ENCODE results near the gene SUN1.

Gene SUN1

GRCh38 chr7:815284-816216 lies 16.7 kb upstream of the SUN1 start:
- DNase-seq, result peak; percentile 77

DNA sequence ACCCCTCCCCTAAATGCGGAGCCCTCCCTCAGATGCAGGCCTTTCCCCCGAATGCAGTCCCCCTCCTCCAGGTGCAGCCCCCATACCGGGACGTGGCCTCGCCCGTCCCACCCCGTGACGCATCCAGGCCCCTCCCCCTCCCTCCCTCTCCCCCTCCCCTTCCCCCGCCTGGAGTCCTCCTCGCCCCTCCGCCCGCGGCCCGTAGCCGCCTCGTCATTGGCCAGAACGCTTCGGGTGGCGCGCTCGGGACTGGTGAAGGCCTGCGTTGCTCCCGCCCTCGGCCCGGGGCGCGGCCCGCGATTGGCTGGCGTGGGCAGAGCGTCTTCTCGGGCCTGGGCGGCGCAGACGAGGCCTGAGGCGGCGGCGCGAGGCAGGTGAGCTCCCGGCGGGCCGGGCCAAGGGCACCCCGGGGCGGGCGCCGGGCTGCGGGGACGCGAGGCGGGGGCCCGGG lies 16.0 kb upstream of the SUN1 start:
- peak; percentile 89 for DNase-seq

- DNase-seq, result peak; percentile 59
Measured at GRCh38 chr7:816751-817671, 15.3 kb upstream of the SUN1 start.

DNA sequence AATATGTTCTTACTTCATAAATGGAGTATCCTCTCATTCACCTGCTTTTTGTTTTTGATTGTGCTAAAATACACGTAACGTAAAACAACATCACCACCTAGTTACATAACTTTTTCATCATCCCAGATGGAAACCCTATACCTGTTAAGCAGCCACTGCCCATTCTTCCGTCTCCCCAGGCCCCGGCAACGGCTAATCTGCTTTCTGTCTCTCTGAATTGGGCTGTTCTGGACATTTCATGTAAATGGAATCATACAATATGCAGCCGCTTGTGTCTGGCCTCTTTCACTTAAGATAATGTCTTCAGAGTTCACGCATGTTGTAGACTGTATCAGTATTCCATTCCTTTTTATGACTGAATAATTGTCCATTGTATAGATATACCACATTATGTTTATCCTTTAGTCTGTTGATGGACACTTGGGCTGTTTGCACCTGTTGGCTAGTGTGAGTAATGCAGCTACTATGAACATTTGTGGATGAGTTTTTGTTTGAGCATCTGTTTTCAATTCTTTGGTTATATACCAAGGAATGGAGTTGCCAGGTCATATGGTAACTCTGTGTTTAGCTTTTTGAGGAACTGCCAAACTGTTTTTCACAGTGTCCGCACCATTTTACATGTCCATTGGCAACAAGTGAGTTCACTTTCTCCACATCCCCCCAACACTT lies 14.1 kb upstream of the SUN1 start:
- DNase-seq, result no peak

DNA sequence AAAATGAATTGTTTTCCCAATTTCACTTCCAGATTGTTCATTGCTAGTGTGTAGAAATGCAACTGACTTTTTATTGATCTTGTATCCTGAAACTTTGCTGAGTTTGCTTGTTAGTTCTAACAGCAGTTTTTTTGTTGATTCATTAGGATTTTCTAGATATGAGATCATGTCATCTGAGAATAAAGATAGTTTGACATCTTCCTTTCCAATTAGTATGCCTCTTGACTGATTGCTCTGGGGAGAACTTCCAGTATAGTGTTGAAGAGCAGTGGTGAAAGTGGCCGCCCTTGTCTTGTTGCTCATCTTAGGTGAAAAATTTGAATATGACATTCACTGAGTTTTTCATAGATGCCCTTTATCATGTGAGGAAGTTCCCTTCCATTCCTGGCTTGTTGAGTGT lies 11.9 kb upstream of the SUN1 start:
- DNase-seq, result no peak

DNA sequence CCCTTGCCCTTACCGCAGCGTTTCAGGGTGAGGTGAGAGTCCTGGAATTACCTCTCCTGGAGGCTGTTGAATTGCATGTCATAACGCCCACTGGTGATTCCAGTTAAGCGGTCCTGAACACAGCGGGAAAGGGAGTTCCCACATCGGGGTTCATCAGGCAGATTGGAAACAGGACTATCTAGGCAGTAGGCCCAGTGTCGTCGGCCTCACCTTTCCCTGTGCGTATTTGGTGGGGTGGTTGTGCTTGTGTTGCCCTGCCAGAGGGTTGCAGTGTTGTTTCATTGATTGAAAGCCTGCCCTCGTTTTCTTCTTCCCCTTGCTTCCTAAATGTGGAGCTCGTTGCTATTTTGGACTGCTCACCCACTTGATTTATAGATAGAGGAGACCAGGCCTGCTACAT lies 10.6 kb upstream of the SUN1 start:
- no peak for DNase-seq

DNA sequence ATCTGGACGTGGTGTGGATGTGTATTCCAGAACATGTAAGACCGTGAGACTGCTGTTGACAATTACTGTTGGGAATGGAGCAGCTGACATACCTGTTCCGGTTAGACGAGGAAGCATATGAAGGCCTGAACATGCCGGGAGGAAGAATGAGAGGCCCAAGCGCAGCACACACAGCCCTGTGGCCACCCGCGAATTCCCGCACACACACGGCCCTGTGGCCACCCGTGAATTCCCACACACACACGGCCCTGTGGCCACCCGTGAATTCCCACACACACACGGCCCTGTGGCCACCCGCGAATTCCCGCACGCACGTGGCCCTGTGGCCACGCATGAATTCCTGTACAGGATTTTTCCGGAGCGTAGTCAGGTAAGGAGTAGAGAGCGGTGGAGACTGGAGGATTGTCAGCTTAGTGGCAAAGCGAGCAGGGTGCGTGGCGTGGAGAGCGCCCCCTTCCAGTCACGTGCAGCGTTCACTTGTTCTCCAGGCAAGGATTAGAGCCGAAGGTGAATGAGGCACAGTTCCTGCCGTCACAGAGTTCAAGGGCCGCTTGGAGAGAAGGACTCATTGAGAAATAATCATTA lies 9.5 kb upstream of the SUN1 start:
- DNase-seq, result no peak

DNA sequence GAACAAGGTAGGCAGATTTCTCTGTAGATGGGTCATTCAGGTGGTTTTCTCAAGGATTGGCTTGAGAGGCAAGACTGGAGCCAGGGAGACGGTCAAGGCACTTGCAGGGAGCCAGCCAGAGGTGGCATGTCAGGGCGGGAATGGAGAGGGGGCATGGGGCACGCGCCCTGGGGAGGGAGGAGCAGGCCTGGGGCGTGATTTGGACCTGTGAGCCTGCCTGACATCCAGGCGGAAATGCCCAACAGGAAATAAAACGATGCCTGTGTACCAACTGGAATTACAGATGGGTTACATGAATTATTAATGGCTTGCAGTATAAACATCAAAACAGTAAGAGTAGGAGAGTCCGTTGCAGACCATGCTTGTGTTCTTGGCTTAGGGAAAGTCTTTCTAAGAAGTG lies 8.6 kb upstream of the SUN1 start:
- DNase-seq, result no peak

DNA sequence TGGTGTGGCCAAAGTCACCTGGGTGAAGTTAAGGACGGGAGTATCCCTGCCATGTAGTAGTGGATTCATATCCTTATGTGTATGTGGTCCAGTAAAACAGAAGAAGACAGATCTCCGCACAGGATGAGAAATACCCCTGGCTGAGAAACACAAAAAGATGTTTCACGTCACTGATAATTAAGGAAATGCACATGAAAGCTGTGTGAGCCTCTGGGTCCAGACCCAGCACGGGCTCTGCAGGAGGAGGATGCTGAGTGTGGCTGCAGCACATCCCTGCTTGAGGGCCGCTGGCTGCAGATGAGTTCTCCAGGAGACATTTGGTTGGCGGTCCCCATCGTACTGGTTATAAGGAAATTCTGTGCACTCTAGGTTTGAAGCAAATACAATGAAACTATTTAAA lies 8.2 kb upstream of the SUN1 start:
- DNase-seq, result peak; percentile 55

GRCh38 chr7:824664-825063 lies 7.6 kb upstream of the SUN1 start:
- no peak for DNase-seq

- DNase-seq, result no peak
Measured at GRCh38 chr7:825386-825785, 6.9 kb upstream of the SUN1 start.

GRCh38 chr7:826230-826917 lies 5.9 kb upstream of the SUN1 start:
- DNase-seq, result peak; percentile 71

GRCh38 chr7:828793-829561 lies 3.3 kb upstream of the SUN1 start:
- no peak for DNase-seq

DNA sequence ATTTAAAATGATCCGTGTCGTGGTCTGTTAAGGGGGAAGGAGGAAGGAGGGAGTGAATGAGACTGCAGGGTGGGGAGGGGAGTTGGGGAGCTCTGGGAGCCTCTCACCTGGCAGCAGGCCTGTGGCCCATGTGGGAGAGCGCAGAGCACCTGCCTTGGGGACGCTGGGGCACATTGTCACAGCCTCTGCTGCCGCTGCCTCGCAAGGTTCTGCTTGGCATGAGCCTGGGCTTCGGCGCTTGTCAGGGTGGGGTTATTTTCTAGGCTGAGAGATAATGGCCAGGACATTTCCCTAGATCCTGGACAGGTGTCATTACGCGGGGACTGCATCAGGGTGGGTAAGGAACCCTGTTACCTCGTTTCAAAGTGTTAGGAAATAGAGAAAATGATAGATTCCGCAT lies 2.2 kb upstream of the SUN1 start:
- DNase-seq, result no peak

DNA sequence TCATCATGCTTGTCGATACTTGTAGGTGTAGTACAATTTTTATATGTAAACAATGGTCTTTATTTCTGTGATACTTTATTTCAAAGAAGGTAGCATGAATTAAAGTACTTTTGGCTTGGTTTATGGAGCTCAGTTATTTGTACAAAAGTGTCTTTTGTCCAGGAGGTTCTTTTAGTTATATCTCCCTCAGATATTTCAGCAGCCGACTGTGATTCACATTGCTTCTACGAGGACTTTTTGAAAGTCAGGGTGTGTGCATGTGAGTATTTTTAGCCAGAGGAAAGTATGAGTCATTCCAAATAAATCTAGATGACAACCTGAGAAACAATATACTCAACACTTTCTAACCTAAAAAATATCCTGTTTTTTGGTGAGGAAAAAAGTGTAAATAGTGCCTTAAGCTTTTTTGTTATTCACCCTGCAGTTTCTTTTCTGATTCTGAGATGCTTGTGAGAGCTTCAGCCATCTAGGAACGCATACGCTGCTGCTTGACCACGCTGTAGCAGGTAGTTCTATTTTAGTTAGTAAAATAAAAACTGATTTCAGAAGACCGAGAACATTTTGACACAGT lies 595 bp upstream of the SUN1 start:
- no peak for DNase-seq

GRCh38 chr7:832968-833424 lies 720 bp downstream of the SUN1 start:
- no peak for DNase-seq

DNA sequence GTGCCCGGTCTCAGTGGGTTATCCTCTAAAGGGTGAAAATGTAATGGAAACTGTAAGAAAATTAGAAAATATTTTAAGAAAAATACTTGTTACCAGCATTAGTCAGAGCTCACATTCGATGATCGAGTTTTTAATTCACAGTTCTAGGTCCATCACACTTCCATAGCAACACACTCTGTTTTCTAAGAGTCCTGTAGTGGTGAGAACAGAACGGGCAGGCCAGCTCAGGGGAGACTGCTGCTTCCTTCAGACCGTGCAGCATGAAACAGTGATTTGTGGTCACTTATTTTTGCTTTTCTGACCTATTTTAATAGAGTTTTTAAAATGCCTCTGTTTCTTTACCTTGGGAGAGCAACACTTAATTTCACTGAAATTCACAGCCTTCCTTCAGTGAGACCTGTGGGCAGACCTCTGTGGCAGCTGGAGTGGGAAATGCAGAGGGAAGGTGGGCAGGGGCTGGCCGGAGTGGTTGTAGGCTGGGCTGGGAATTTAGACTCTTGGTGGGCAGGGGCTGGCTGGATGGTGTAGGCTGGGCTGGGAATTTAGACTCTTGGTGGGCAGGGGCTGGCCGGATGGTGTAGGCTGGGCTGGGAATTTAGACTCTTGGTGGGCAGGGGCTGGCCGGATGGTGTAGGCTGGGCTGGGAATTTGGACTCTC lies 1.5 kb downstream of the SUN1 start:
- DNase-seq, result no peak

GRCh38 chr7:834277-834676 lies 2.0 kb downstream of the SUN1 start:
- no peak for DNase-seq

DNA sequence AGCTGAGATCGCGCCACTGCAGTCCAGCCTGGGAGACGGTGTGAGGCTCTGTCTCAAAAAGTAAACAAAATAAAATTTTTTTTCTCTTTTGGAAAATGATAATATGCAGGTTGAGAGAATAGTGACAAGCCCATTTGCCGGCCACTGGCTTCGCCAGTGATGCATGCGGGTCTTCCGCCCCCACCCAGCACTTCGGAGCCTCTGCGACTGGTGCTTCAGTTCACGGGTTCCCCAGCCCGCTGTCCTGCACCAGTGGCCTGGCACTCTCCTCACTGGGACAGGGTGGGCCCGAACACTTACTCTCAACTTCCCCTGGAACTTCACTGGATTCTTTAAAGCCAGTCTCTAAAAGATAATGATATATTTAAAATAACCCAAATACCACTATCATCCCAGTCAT lies 2.7 kb downstream of the SUN1 start:
- no peak for DNase-seq

Data from retina (tissue), 1 donor.